ENCODE measurements around the gene PON2. TPM values are rescaled to one million over a fixed set of nuclear protein-coding genes. Genes with fewer than 3 reads are reported as not detected.

PON2 gene
- total and polyA plus RNA-seq, 2 of the 13 experiments (the other 11 are each of a cell fraction or from before 2014, with no cell fraction given): 202 to 217 TPM

GRCh38 chr7:95441042-95441823 is 6.4 kb upstream of the PON2 start (continued):
- TF ChIP-seq ZBTB33 (CRISPR knock-in tag; IDR thresholded peaks at IDR 0.05): no peak
- TF ChIP-seq ZNF24 (IDR thresholded peaks at IDR 0.05): no peak
- no peak for TF ChIP-seq SMARCC2 (IDR thresholded peaks at IDR 0.05)
- peak; percentile 70 for TF ChIP-seq HNF4A (CRISPR knock-in tag; IDR thresholded peaks at IDR 0.05)
- no peak for TF ChIP-seq HES4 (CRISPR knock-in tag; IDR thresholded peaks at IDR 0.05; ENCODE audit: borderline replicate concordance)
- TF ChIP-seq ZNF629 (CRISPR knock-in tag; conservative IDR thresholded peaks at IDR 0.05): no peak
- TF ChIP-seq IKZF5 (CRISPR knock-in tag; IDR thresholded peaks at IDR 0.05): 0 out of 2 replicates have a peak, but pooled peaks have one; percentile 0
- peak; percentile 79 for TF ChIP-seq NCOA2 (CRISPR knock-in tag; IDR thresholded peaks at IDR 0.05)
- no peak for TF ChIP-seq ZMAT3 (CRISPR knock-in tag; conservative IDR thresholded peaks at IDR 0.05)
- TF ChIP-seq ARID4A (CRISPR knock-in tag; IDR thresholded peaks at IDR 0.05; ENCODE audit: borderline replicate concordance): peak; percentile 38; the same call in 1 of the 2 replicates
- no peak for TF ChIP-seq PRDM10 (CRISPR knock-in tag; IDR thresholded peaks at IDR 0.05; ENCODE audit: low read depth)
- peak; percentile 86 for TF ChIP-seq CEBPB (IDR thresholded peaks at IDR 0.05; ENCODE audit: borderline replicate concordance, low read depth, low read length)
- TF ChIP-seq BATF2 (CRISPR knock-in tag; IDR thresholded peaks at IDR 0.05): no peak
- TF ChIP-seq ZNF331 (CRISPR knock-in tag; IDR thresholded peaks at IDR 0.05): peak; percentile 89
- TF ChIP-seq ISL2 (CRISPR knock-in tag; IDR thresholded peaks at IDR 0.05): no peak; the same call in none of the 2 replicates

Measured in HepG2 (cell line).